Peyer's patch (tissue), 4 donors: Measurements from ENCODE around the gene AIMP1. TPM values are rescaled to one million over a fixed set of nuclear protein-coding genes. Genes with fewer than 3 reads are reported as not detected.
"Not testable (repeated sequence)": the region's sequence is repeated elsewhere in the genome, so short reads cannot be mapped to it uniquely, and the experiment has no call there.

Experiments
- DNase-seq, 3 donors: peaks; one replicate each; pipeline ENCODE4 v3.0.0-alpha.2; 2017 to 2019
- H3K27ac ChIP-seq, 4 donors: fragments of 200-600 bp; sonication (generic); one replicate each; pipeline ENCODE4 v1.5.1; 2016 to 2019
- H3K27me3 ChIP-seq, 2 donors: fragments of 200-600 bp; sonication (generic); one replicate each; pipeline ENCODE4 v1.5.1; 2019
- H3K36me3 ChIP-seq, 3 donors: fragments of 200-600 bp; sonication (generic); one replicate each; pipeline ENCODE4 v1.5.1; 2016 to 2019
- H3K4me1 ChIP-seq, 4 donors: fragments of 200-600 bp; sonication (generic); one replicate each; pipeline ENCODE4 v1.5.1; 2016 to 2019
- H3K4me3 ChIP-seq, 4 donors: fragments of 200-600 bp; sonication (generic); 1 replicate in 3 of 4; 2 replicates in 1 of 4; pipeline ENCODE4 v1.5.1; 2016 to 2019; ENCODE audit warnings: mild to moderate bottlenecking in 1 of 4
- H3K9me3 ChIP-seq, 4 donors: fragments of 200-600 bp; sonication (generic); one replicate each; pipeline ENCODE4 v1.5.1; 2016 to 2019; ENCODE audit warnings: mild to moderate bottlenecking in 1 of 4
- POLR2A ChIP-seq, 2 donors: fragments of 450-650 bp; IDR thresholded peaks; one replicate each; pipeline ENCODE4 v1.5.1; 2017; ENCODE audit warnings: antibody characterized with exemption in 2 of 2, mild to moderate bottlenecking in 2 of 2, moderate library complexity in 2 of 2
- total RNA-seq, 4 donors: library from RNA; depleted of rRNA; stranded (reverse); fragments of >200 nt; gene quantifications; one replicate each; pipeline ENCODE4 v1.1.0, GENCODE V29; 2016
- TF ChIP-seq, protein P1 (sequence below), 6 experiments: fragments of 450-650 bp in 4 of 6; fragments of 200-600 bp in 2 of 6; sonication (generic) in 1 of 6; IDR thresholded peaks; one replicate each; pipeline ENCODE4 v1.5.1; 2017 to 2019; ENCODE audit warnings: antibody characterized with exemption in 6 of 6, mild to moderate bottlenecking in 3 of 6, moderate library complexity in 1 of 6

Gene AIMP1
- total RNA-seq, 4 donors from 2014 or later = 18.3 to 40.4 (median 19.5) TPM

DNA sequence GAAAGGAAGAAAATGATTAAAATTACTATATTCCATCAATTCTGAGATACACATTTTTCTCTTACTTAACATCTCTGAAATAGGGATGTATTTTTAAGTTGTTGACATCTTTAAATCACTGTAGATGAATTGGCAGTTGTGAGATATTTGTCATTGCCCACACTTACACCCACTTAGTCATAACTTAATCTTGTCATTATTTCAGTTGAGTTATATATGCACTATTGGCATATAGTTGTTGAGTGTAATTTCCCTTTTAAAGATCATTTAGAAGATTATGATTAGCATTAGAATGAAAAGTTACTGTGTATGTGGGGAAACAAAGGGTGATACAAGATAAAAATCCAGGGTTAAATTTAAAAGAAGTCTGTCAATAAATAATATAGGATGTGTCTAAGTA lies 2.2 kb downstream of the AIMP1 start:
- no peak overlapping the region for H3K27ac ChIP-seq
- no peaks in the 10 kb centered on the region for H3K9me3 ChIP-seq
- peaks cover 0 to 11% (median 0%) of the 10 kb centered on the region in 3 donors for H3K36me3 ChIP-seq
- H3K27me3 ChIP-seq = no peaks in the 10 kb centered on the region
- peaks cover 0 to 26% (median 5%) of the 10 kb centered on the region in 4 donors for H3K4me1 ChIP-seq
- H3K4me3 ChIP-seq = no peak overlapping the region
- no peak for DNase-seq
- TF ChIP-seq POLR2A (IDR thresholded peaks at IDR 0.05) = no peak
- TF ChIP-seq, protein P1, sequence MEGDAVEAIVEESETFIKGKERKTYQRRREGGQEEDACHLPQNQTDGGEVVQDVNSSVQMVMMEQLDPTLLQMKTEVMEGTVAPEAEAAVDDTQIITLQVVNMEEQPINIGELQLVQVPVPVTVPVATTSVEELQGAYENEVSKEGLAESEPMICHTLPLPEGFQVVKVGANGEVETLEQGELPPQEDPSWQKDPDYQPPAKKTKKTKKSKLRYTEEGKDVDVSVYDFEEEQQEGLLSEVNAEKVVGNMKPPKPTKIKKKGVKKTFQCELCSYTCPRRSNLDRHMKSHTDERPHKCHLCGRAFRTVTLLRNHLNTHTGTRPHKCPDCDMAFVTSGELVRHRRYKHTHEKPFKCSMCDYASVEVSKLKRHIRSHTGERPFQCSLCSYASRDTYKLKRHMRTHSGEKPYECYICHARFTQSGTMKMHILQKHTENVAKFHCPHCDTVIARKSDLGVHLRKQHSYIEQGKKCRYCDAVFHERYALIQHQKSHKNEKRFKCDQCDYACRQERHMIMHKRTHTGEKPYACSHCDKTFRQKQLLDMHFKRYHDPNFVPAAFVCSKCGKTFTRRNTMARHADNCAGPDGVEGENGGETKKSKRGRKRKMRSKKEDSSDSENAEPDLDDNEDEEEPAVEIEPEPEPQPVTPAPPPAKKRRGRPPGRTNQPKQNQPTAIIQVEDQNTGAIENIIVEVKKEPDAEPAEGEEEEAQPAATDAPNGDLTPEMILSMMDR (IDR thresholded peaks at IDR 0.05) = no peak

DNA sequence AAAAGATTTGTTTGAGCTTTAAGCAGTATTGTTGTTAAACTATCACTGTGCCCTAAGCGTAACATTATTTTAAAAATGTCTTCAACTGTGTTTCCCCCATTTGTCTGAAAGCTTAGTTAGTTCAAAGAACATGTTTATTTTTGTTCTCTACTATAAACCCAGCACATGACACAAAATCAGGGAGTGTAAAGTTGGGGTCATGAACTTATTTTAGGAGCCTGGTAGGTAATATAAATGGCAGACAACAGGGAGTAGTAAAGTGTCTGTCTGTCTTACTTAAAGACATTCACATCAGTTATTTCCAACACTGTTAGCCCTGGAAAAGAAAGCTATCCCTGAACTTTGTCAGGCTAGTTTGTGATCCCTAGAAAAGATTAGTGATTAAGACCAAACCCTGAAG lies 3.9 kb downstream of the AIMP1 start:
- H3K4me1 ChIP-seq = peaks cover 0 to 19% (median 5%) of the 10 kb centered on the region in 4 donors

DNA sequence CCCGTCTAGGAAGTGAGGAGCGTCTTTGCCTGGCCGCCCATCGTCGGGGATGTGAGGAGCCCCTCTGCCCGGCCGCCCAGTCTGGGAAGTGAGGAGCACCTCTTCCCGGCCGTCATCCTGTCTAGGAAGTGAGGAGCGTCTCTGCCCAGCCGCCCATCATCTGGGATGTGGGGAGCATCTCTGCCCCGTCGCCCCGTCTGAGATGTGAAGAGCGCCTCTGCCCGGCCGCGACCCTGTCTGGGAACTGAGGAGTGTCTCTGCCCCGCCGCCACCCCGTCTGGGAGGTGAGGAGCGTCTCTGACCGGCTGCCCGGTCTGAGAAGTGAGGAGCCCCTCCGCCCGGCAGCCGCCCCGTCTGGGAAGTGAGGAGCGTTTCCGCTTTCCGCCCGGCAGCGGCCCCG lies 4.8 kb downstream of the AIMP1 start:
- not testable (repeated sequence) for H3K4me3 ChIP-seq, H3K27me3 ChIP-seq, H3K9me3 ChIP-seq, DNase-seq, H3K27ac ChIP-seq
- Histone ChIP-seq H3K36me3 (peaks cover 0 to 18% (median 0%) of the 10 kb centered on the region in 3 donors), H3K4me1 (peaks cover 0 to 19% (median 5%) of the 10 kb centered on the region in 4 donors)

More for the DNA sequence above, 3.9 kb downstream of the AIMP1 start:
- Histone ChIP-seq H3K9me3 (no peaks in the 10 kb centered on the region), H3K27ac (no peak overlapping the region), H3K36me3 (peaks cover 0 to 11% (median 0%) of the 10 kb centered on the region in 3 donors), H3K27me3 (no peaks in the 10 kb centered on the region), H3K4me3 (no peak overlapping the region)
- TF ChIP-seq POLR2A (IDR thresholded peaks at IDR 0.05) = no peak
- TF ChIP-seq, protein P1 (IDR thresholded peaks at IDR 0.05) = no peak
- no peak for DNase-seq

DNA sequence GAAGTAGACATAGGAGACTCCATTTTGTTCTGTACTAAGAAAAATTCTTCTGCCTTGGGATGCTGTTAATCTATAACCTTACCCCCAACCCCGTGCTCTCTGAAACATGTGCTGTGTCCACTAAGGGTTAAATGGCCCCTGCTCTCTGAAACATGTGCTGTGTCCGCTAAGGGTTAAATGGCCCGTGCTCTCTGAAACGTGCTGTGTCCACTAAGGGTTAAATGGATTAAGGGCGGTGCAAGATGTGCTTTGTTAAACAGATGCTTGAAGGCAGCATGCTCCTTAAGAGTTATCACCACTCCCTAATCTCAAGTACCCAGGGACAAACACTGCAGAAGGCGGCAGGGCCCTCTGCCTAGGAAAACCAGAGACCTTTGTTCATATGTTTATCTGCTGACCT lies 5.5 kb downstream of the AIMP1 start:
- H3K27me3 ChIP-seq, DNase-seq, H3K4me3 ChIP-seq, H3K9me3 ChIP-seq, H3K27ac ChIP-seq: not testable (repeated sequence)
- Histone ChIP-seq H3K36me3 (peaks cover 0 to 25% (median 0%) of the 10 kb centered on the region in 3 donors), H3K4me1 (peaks cover 0 to 19% (median 5%) of the 10 kb centered on the region in 4 donors)

- Histone ChIP-seq H3K4me3 (no peak overlapping the region), H3K4me1 (peaks cover 0 to 7% (median 0%) of the 10 kb centered on the region in 4 donors), H3K27me3 (no peaks in the 10 kb centered on the region), H3K9me3 (no peaks in the 10 kb centered on the region), H3K27ac (no peak overlapping the region), H3K36me3 (peaks cover 0 to 38% (median 0%) of the 10 kb centered on the region in 3 donors)
- no peak for TF ChIP-seq POLR2A (IDR thresholded peaks at IDR 0.05)
- TF ChIP-seq, protein P1 (IDR thresholded peaks at IDR 0.05) = no peak
- DNase-seq = no peak
These were observed 6.8 kb downstream of the AIMP1 start for GRCh38 chr4:106323119-106323518.

GRCh38 chr4:106325800-106326199 lies 9.4 kb downstream of the AIMP1 start:
- no peaks in the 10 kb centered on the region for H3K27me3 ChIP-seq
- H3K4me1 ChIP-seq = no peaks in the 10 kb centered on the region
- no peak overlapping the region for H3K4me3 ChIP-seq
- H3K27ac ChIP-seq = no peak overlapping the region
- no peaks in the 10 kb centered on the region for H3K9me3 ChIP-seq
- TF ChIP-seq, protein P1 (IDR thresholded peaks at IDR 0.05) = no peak
- no peak for TF ChIP-seq POLR2A (IDR thresholded peaks at IDR 0.05)
- DNase-seq = no peak
- peaks cover 0 to 57% (median 0%) of the 10 kb centered on the region in 3 donors for H3K36me3 ChIP-seq

DNA sequence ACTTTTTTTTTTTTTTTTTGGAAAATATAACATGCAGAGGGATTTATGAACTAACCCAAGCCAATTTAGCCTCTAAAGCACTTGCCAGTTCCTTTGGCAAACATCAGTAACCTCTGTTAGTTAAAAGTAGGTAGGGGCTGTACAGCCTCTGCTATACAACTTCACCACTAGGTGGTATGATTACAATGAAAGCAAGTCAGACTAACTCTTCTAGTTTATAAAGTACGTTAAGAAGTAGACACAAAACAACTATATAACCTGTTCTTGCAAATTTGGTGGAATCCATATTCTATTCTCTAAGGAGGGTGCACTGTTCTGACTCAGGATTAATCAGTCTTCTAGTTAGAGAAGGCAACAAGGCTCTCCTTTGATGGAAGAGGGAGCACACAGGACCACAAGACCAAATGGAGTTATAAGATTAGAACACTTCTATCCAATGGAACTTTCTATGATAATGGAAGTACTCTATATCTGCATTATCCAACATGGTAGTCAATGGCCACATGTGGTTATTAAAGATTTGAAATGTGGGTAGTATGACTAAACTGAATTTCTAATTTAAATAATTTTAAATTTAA lies 12.8 kb downstream of the AIMP1 start:
- TF ChIP-seq POLR2A (IDR thresholded peaks at IDR 0.05) = no peak
- TF ChIP-seq, protein P1 (IDR thresholded peaks at IDR 0.05) = peak in 5 of 6 experiments; percentile 9 to 52 (median 51)

More for the DNA sequence above, 12.8 kb downstream of the AIMP1 start:
- no peak overlapping the region for H3K27ac ChIP-seq
- no peaks in the 10 kb centered on the region for H3K27me3 ChIP-seq
- no peaks in the 10 kb centered on the region for H3K9me3 ChIP-seq
- peaks cover 0 to 82% (median 0%) of the 10 kb centered on the region in 3 donors for H3K36me3 ChIP-seq
- no peaks in the 10 kb centered on the region for H3K4me1 ChIP-seq
- H3K4me3 ChIP-seq = no peak overlapping the region
- no peak for DNase-seq
